Suprapubic skin (tissue), 4 donors: Measurements from ENCODE around the gene DCDC2C.

Source experiments
- CTCF ChIP-seq, 2 donors: fragments of 200-600 bp in 1 of 2; fragments of 450-650 bp in 1 of 2; sonication (generic) in 1 of 2; IDR thresholded peaks; one replicate each; pipeline ENCODE4 v1.5.1; 2016 to 2019; ENCODE audit warnings: antibody characterized with exemption in 2 of 2, mild to moderate bottlenecking in 1 of 2, moderate library complexity in 1 of 2
- POLR2A ChIP-seq, 2 donors: fragments of 450-650 bp; IDR thresholded peaks; one replicate each; pipeline ENCODE4 v1.6.1; 2017; ENCODE audit warnings: antibody characterized with exemption in 2 of 2, mild to moderate bottlenecking in 2 of 2, moderate library complexity in 2 of 2
- POLR2AphosphoS5 ChIP-seq, 3 donors: sonication (generic); formaldehyde crosslinking; IDR thresholded peaks; one replicate each; pipeline ENCODE4 v1.6.1; 2017; ENCODE audit warnings: antibody characterized with exemption in 3 of 3

- TF ChIP-seq CTCF (IDR thresholded peaks at IDR 0.05) = no peak
- TF ChIP-seq POLR2A (IDR thresholded peaks at IDR 0.05) = no peak
- no peak for TF ChIP-seq POLR2AphosphoS5 (IDR thresholded peaks at IDR 0.05)
Observed at GRCh38 chr2:3669656-3670055, 33.7 kb upstream of the DCDC2C start.
